ENCODE data around the gene LMO2. TPM values are rescaled to one million over a fixed set of nuclear protein-coding genes. Genes with fewer than 3 reads are reported as not detected.

LMO2 gene
- total RNA-seq, 1 donor from 2014 or later: 26.8 TPM

DNA sequence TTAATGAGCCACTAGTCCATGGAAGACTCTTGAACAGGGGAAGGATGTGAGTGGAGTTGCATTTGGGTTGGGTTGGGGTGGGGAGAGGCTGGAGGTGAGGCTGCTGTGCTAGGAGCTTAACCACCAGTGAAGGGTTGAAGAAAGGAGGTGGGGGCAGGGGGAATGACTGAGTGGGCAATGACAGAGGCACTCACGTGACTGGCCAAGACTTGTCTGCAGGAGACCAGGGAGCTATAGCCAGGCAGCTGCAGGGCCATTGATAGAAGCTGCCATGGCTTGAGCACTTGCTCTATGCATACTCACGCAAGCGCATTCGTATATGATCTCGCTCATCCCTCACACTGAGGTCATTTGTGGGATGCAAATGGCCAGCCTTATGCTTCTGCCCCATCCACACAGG lies 4.0 kb downstream of the LMO2 start:
- no peak for DNase-seq (ENCODE audit: low spot score)

DNA sequence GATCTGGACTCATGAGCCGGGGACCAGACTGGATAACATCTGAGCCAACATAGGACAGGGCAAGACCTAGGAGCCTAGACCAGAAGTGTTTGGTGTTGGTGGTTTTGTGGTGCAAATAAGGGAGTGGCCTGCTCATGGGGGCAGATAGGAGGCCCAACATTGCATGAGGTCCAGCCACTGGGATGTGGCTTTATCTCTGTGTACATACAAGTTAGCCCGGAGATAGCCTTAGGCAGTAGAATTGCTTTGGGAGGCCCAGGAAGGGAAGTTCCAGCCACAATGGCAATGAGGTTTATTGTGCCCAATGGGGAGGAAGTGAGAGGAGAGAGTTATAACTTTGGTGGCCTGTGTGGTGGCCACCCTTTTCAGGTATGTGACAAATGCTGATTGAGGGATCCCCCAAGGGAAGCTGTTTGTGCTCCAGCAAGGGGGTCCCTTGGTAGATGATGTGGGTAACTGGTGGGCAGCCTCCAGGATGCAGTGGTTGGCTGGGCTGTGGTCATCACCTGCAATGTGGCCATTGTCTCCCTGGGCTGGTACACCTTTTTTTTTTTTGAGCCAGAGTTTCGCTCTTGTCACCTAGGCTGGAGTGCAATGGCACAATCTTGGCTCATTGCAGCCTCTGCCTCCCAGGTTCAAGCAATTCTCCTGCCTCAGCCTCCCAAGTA lies 6.4 kb downstream of the LMO2 start:
- DNase-seq (ENCODE audit: low spot score): no peak

DNA sequence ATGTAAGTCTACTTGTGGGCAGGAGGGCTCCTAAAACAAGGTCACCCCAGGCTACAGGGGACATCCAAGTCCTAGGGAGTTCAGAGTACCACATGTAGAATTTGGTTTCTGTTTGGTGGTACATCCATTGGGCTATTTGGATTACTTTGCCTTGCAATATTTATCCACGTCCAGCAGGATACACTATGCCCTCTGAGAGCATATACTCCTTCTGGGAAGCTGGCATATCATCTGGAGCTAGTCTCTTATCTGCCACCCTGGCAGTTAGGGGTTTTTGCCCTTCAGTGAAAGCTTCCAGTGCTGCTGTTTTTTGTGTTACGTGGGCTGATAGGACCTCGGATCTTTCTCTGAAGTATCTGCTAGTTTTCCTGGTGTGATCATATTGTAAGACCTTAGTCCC lies 7.3 kb downstream of the LMO2 start:
- DNase-seq (ENCODE audit: low spot score): no peak

DNA sequence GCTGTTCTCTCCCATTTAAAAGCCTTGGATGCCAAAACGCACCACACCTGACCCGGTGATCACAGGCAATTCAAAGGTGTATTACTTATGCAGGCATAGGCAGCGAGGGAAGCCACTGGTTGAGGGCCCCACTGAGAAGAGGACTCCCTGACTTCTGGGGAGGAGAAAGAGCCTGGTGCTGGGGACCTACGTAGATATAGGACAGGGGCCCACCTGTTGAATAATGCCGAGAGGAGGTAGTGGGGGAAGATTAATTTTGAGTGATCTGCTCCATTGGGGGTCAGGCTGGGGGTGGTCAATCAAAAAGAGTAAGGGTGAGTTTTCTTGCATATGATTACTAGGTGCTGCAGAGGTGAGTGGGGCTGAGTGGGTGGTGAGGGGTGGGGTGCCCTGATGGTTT lies 7.8 kb downstream of the LMO2 start:
- DNase-seq (ENCODE audit: low spot score): no peak

DNA sequence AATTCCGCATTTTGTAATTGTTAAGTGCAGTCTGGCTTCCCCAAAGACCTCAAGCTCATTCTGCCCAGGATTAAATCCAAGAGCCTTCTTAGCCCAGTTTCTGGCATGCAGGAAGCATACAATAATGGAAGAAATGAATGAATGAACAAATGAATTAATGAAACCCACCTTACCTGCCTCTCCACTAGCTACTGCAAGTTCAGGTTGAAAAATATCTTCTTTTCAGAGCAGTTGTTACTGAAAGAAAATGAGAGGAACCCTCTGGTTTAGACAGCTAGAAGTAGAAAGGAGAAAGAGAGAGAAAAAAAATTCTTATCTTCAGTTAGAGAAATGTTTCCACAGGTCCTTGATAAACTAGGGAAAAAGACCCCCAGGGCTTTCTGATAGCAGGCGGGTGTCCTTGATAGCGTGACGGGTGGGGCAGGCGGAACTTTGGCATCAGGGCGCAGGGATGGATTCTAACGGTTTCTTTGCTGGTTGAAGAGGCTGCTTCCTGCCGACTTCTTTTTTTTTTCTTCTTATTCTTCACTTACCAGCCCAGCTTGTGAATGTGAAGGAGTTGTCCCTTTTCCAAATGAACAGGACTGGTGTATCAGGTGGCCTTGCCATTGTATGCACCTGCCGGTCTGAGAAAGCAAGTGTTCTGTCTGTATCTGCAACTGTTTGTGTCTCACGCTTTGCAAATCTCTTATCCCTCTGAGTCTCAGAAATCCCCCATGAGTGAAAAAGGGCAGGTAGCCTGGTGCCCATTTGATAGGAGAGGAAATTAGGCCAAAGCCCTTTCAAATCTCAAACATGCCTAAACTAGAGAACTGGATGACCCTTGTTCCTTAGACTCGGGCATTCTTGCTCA lies 10.0 kb downstream of the LMO2 start:
- DNase-seq (ENCODE audit: low spot score): no peak

DNA sequence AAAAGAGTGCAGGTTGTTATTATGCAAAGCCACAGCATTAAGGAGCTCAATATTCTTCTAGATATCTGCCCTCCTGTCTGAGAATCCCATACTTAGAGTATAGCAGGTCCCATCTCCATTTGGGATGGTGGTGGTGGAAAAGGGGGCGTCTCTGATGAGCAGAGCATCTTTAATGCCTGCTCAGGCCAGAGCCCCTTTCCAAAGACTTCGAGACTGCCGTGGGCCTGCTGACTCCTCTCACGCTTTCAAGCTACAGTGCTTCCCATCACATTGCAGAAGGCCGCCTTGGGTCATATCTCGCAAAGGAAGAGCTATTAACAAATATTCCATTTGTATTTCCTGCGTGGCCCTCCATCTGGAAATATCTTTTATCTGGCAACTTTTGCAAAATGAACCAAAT lies 10.9 kb downstream of the LMO2 start:
- DNase-seq (ENCODE audit: low spot score): no peak

DNA sequence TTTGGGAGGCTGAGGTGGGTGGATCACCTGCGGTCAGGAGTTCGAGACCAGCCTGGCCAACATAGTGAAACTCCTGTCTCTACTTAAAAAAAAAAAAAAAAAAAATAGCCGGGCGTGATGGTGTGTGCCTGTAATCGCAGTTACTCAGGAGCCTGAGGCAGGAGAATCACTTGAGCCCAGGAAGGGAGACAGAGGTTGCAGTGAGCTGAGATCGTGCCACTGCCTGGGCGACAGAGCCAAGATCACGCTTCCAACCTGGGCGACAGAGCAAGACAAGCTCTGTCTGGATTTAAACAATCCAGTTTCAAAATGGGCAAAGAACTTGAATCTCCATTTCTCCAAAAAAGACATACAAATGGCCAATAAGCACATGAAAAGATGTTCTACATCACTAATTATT lies 12.5 kb downstream of the LMO2 start:
- no peak for DNase-seq (ENCODE audit: low spot score)

DNA sequence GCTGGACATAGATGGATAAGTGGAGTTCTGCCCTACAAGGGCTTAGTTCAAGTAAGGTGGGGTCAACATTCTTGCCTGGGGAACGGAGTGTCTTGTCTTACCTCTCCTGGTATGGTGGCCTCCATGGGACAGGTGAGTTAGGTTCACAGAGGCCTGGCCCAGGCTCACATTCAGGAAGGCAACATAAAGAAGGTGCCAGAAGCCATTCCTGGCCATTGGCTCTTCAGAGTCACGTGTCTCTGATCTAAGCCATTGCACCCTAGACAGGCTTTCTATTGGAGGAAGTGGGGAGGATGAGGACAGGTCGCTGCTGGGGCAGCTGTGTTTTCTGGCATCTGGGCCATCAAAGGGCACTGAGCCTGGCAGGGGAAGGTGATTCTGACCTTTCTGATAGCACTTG lies 14.8 kb downstream of the LMO2 start:
- no peak for DNase-seq (ENCODE audit: low spot score)

DNA sequence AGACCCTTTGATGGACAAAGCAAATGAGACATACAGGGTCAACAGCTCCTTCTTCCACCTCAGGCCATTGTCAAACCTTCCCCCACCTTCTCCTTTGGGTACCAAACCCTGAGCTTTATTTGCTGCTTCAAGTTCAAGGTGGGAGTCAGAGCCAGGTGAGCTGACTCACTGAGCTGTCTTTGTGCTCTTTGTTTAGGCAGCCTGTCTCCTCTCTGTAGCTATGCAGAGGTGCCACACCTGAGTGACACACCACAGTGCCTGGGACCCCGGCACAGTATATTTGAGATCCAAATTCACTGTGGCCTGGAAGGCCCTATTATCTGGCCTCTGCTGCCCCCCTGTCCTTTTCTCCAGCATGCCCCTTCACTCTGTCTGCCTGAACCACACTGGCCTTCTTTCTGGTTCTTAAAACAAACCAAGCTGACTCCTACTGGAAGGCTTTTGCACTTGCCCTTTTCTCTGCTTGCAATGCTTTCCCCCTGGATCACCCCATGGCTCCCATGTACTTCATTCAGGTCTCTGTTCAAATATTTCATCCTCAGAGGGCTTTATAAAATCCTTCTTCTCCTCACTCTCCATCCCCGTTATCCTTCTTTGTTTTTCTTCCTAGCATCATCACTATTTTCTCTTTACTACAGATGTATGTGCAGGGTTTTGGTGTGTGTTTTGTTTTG lies 16.1 kb downstream of the LMO2 start:
- DNase-seq (ENCODE audit: low spot score): no peak

DNA sequence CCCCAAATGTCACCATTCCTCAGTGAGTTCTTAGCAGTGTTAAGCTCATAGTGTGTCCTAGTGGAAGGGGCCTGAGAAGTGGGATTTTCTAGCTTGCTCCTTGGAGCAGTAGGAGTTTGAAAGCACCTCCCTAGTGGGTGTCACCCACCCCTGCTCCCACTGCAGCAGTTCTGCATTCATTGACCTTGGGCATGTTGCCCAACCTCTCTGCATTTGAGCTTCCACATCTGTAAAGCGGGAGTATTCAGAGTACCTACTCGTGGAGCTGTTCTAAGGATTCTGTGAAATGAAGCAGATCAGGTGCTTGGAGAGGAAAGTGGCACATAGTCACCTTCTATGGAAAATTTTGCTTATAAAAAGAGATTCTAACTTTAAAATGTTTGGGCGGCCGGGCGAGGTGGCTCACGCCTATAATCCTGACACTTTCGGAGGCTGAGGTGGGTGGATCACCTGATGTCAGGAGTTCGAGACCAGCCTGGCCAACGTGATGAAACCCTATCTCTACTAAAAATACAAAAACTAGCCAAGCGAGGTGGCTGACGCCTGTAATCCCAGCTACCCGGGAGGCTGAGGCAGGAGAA lies 16.9 kb downstream of the LMO2 start:
- DNase-seq (ENCODE audit: low spot score): no peak

DNA sequence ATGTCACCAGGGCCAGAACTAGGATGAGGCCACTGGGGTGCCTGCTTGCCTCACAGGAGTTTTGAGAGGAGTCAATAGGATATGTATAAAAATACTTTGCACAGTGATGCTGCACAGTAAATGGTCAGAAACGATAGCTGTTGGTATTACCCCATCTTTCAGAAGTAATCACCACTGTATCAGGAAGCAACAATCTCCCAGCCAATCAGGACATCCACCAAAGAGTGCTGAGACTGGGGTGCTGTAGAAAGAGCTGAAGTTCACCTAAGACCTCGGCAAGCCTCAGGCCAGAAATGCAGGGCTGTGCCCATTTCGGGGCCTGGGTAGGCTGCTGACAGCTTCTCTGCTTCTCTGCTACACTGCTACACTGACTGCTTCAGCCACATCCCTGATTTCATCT lies 17.4 kb downstream of the LMO2 start:
- no peak for DNase-seq (ENCODE audit: low spot score)

DNA sequence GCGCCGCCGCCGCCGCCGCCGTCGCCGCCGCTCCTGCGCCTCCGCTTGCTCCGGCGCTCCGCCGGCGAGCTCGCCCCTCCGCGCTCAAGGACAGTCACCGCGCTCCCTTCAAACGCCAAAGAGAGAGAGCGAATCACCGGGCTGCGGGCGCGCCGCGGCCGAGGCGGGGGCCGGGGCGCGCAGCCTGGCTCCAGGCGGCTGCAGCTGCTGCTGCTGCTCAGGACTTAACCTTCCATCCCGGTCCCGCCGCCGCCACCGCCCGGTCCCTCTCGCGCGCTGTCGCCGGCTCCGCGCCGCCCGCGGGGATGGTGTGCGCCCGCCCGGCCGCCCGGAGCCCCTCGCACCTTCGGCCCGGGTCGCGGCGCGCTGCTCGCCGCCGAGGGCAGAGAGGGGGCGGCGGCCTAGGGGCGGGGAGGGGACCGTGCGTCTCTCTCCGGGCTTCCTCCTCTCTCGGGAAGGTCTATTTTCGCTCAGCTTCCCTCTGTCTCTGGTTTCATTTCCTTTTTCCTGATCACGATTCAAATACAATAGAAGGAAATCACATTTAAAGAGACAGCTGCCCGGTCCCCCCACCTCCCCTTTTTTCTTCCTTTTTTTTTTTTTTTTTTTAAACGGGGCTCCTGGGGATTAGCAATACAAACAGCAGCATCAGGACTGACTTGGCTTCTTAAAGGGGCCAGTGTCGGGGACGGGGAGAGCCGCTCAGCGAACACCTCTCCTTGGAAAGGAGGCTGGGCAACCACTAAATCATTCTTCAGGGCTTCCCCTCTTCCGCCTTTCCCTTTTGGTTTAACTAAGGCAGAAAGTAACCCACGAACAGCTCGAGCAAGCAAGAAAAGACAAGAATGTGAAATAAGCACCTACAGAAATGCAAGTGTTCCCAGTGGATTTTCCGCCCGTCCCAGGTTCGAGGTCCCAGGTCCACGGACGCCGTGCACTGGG lies 22.1 kb downstream of the LMO2 start:
- DNase-seq (ENCODE audit: low spot score): peak; percentile 47

DNA sequence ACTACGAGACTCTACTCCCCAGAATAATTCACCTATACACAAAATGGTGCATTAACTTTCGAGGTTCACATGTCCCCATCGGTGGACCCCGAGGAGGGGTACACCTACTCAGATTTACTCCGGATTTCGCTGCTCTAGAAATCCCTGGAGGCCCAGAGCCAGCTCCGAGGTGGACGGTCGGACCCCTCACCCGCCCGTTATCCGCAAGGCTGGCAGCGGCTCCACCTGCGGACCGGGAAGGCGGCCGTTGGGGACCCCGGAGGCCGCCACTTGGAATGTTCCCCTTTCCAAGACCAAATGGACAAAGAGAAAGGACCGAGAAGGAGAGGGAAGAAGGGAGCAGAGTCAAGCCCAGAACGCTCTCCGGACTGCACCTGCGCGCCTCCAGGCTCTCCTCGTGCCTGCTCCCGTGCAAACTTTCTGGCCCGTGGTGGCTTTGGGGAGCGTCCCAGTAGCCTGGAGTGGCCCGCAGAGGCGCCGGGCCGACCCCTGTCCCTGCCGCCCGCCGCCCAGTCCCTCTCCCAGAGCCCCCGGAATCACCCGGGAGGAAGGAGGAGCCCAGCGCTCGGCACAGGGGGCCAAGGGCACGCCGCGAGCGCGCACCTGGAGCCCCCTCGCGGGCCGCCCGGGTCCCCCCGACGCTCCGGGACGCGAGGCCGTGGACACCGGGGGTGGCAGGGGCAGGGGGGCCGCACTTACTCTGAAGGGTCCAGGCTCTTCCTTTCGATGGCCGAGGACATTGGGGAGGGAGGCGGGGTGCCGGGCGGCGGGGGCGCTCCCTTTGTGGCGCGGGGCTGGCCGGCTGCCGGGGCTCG lies 23.0 kb downstream of the LMO2 start:
- DNase-seq (ENCODE audit: low spot score): no peak

DNA sequence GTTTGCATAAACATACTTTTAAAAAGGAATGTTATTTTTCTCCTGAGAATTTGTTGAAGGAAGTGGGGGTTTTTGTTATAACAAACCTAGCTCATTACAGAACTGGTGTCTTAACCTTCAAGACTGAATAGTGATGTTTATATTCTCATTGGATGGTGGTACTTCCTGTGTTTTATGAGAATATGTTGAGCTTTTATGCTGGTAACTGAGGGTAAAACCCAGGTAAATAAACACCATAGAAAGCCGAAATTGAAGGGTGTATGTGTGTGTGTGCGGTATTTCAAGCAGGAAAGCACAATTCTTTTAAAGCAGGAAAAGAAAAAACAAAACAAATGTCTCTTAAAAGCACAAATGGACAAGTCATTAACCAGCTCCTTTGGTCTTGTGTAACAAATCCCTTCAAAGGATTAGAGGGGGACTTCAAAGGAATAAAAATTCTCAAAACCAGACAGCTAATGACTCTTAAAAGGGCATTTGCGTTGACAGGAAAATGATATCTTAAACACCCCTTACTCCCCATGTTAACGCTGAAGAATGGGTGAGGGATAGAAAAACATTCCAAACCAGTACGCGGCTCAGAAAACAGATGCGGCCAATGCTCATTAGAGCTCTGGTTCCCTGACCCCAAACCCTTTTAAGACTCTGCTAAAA lies 23.8 kb downstream of the LMO2 start:
- no peak for DNase-seq (ENCODE audit: low spot score)

DNA sequence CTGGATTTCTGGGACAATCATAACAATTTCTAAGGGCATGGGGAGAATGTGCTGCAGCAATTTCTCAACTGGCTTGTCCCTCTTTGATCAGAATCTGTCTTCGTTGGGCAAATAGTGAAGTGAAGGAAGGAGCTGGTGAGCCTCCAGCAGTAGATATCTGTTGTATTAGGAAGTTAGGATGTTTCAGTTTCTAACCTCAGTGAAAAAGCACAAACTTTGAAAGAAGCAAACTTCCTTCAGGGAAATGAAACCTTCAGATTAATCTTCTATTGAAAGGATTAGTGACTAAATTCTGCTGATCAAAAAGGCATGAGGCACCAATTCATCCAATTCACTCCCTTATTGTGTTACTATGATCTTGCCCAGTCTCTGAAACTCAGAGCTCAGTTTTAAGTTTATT lies 24.3 kb downstream of the LMO2 start:
- no peak for DNase-seq (ENCODE audit: low spot score)

DNA sequence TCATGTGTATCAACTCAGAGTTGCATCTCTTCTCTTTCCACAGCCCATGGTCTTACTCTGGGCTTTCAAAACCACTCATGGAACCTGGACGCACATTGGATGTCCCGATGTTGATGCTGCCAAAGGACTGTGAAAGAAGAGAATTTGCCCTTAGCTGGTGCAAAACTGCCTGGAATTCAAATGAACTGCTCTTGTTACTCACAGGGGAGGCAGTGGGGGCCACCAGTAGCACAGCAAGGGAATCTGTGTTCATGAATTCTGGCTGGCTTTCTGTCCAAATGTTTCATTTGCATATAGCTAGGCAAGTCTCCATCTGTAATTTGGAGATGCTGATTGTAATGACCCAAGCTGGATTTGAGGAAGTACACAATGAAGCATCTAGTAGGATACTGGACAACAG lies 24.9 kb downstream of the LMO2 start:
- no peak for DNase-seq (ENCODE audit: low spot score)

DNA sequence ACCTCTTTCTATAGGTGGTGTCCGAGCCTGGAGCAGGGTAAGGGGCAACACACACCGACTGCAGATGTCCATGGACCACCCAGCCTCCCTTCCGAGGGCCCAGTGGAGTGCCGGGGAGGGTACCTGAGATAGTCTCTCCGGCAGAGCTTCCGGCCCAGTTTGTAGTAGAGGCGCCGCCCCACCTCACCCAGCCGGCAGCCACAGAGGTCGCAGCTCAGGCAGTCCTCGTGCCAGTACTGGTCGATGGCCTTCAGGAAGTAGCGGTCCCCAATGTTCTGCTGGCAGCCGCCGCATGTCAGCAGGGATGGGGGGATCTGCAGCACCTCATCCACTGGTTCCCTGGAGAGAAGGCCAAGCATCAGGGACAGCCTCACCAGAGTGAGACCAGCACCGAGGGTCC lies 27.4 kb downstream of the LMO2 start:
- DNase-seq (ENCODE audit: low spot score): no peak

DNA sequence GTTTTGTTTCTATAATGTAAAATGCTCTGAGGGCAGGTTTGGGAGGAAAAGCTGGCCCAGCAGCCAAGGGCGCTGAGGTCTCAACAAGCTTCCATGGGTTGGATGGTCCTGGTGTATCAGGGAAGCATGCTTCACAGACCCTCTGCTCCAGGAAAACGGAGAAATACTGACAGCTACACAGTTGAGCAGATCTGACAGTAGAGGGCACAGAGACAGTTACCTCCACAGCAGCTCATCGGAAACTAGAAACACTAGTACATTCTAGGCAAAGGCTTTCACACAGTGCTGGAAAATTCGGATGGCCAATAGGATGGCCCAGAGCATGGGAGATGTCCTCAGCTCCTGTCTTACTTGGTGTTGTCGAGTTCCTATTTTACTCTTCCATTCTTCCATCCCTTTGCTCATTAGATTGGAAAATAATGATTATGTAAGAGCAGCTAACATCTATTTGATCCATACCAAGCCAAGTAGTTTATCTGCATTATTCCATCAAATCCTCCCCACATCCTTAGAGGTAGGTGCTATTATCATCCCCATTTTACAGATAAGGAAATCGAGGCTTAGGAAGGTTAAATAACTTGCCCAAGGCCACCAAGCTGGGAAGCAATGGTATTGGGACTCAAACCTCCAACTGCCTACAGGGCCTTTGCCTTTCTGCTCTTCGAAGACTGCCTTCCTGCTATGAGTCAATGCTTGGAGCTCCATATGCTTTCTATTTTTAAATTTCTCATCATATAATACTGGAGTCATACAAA lies 28.3 kb downstream of the LMO2 start:
- no peak for DNase-seq (ENCODE audit: low spot score)

DNA sequence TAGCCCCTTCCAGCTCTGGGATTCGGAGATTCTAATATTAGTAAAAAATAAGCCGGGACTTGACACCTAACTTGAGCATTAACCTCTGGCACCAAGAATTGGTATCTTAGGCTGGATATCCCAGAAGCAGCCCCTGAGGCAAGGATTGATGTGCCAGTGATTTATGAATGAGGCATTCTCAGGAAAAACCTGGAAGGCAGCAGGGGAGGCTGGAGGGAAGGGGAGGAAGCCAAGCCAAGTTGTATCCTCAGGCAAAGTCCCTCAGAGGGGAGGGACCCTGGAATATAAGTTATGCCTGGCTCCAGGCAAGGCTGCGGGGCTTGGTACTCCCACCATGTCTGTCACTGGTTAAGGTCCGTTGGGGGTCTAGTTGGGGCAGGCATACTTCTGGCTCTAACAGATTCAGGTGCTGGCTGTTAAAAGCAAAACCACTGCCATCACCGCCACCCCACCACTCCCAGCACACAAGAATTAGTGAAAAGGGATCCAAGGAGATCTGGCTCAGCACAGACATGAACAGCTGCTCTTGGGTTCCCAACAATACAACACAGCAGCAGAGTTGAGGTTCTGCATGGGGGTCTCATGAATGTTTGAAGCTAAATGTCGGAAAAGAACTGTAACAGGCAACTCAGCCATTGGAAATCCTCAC lies 29.8 kb downstream of the LMO2 start:
- DNase-seq (ENCODE audit: low spot score): no peak
